Neural cell (in vitro differentiated cells): Measurements from ENCODE around the gene TOX2. TPM values are rescaled to one million over a fixed set of nuclear protein-coding genes. Genes with fewer than 3 reads are reported as not detected.

ENCODE experiments used
- H2AFZ ChIP-seq: fragments of 200-600, 300-800 bp; sonication (generic), shearing (Covaris generic); 2 replicates; pipeline ENCODE4 v1.6.0; 2014; ENCODE audit warnings: low read depth, mild to moderate bottlenecking, antibody characterized with exemption, low read length, moderate library complexity
- H3F3A ChIP-seq: fragments of 200-600 bp; shearing (Covaris generic); 2 replicates; pipeline ENCODE4 v1.6.1; 2016; ENCODE audit warnings: mild to moderate bottlenecking, moderate library complexity, mixed read lengths, antibody characterized with exemption, low read length; ENCODE audit not compliant: insufficient read depth, poor library complexity, severe bottlenecking
- H3K27ac ChIP-seq: fragments of 200-600, 300-800 bp; sonication (generic), shearing (Covaris generic); 2 replicates; pipeline ENCODE4 v1.5.1; 2014; ENCODE audit warnings: mild to moderate bottlenecking, low read length, moderate library complexity
- H3K27me3 ChIP-seq: fragments of 300-800, 200-600 bp; sonication (generic), shearing (Covaris generic); 2 replicates; pipeline ENCODE4 v1.6.0; 2014; ENCODE audit warnings: mild to moderate bottlenecking, low read depth, low read length, moderate library complexity; ENCODE audit not compliant: insufficient read depth
- H3K36me3 ChIP-seq: fragments of 300-800, 200-600 bp; sonication (generic), shearing (Covaris generic); 2 replicates; pipeline ENCODE4 v1.5.1; 2014; ENCODE audit warnings: mild to moderate bottlenecking, antibody characterized with exemption, low read length, moderate library complexity; ENCODE audit not compliant: insufficient read depth
- H3K4me2 ChIP-seq: fragments of 300-800, 200-600 bp; sonication (generic), shearing (Covaris generic); 2 replicates; pipeline ENCODE4 v1.6.0; 2014; ENCODE audit warnings: mild to moderate bottlenecking, low read length
- H3K4me3 ChIP-seq: fragments of 300-800, 200-600 bp; sonication (generic), shearing (Covaris generic); 2 replicates; pipeline ENCODE4 v1.5.1; 2014; ENCODE audit warnings: mild to moderate bottlenecking, low read length, moderate library complexity
- H3K79me2 ChIP-seq: fragments of 200-600 bp; shearing (Covaris generic); replicated peaks from 2 replicates; pipeline ENCODE4 v1.6.0; 2014; ENCODE audit warnings: mild to moderate bottlenecking, low read length, moderate library complexity; ENCODE audit not compliant: insufficient read depth
- H3K9ac ChIP-seq: fragments of 300-800, 200-600 bp; sonication (generic), shearing (Covaris generic); 2 replicates; pipeline ENCODE4 v1.6.1; 2016; ENCODE audit warnings: mild to moderate bottlenecking, low read length, mixed read lengths
- H3K9me2 ChIP-seq: fragments of 200-600 bp; shearing (Covaris generic); 2 replicates; pipeline ENCODE4 v1.6.1; 2016; ENCODE audit warnings: mild to moderate bottlenecking, low read length, mixed read lengths; ENCODE audit not compliant: insufficient read depth
- H3K9me3 ChIP-seq: fragments of 200-600, 300-800 bp; sonication (generic), shearing (Covaris generic); 2 replicates; pipeline ENCODE4 v1.6.1; 2016; ENCODE audit warnings: mild to moderate bottlenecking, mixed run types, low read length, moderate library complexity, mixed read lengths
- H4K20me1 ChIP-seq: fragments of 200-600 bp; shearing (Covaris generic); 2 replicates; pipeline ENCODE4 v1.6.1; 2016; ENCODE audit warnings: mild to moderate bottlenecking, mixed run types; ENCODE audit not compliant: insufficient read depth
- EP300 ChIP-seq: fragments of 450-650 bp; conservative IDR thresholded peaks from 2 replicates; pipeline ENCODE4 v1.6.1; 2014; ENCODE audit warnings: antibody characterized with exemption, mild to moderate bottlenecking, moderate library complexity; ENCODE audit not compliant: poor library complexity, severe bottlenecking
- EZH2 ChIP-seq: fragments of 200-600, 300-800 bp; shearing (Covaris generic), sonication (generic); IDR thresholded peaks from 2 replicates; pipeline ENCODE4 v1.6.1; 2014; ENCODE audit warnings: antibody characterized with exemption, low read length, borderline replicate concordance, mild to moderate bottlenecking; ENCODE audit not compliant: insufficient read depth, poor library complexity, severe bottlenecking
- MXI1 ChIP-seq: fragments of 450-650 bp; conservative IDR thresholded peaks from 2 replicates; pipeline ENCODE4 v1.6.1; 2014; ENCODE audit warnings: antibody characterized with exemption, mild to moderate bottlenecking; ENCODE audit not compliant: poor library complexity, severe bottlenecking
- POLR2AphosphoS5 ChIP-seq: IDR thresholded peaks from 2 replicates; pipeline ENCODE4 v1.6.1; 2012
- RAD21 ChIP-seq: fragments of 450-650 bp; conservative IDR thresholded peaks from 2 replicates; pipeline ENCODE4 v1.6.1; 2014; ENCODE audit warnings: antibody characterized with exemption, mild to moderate bottlenecking, moderate library complexity
- SMC3 ChIP-seq: fragments of 450-650 bp; conservative IDR thresholded peaks from 2 replicates; pipeline ENCODE4 v1.6.1; 2014; ENCODE audit warnings: antibody characterized with exemption, mild to moderate bottlenecking, moderate library complexity; ENCODE audit not compliant: poor library complexity
- TAF1 ChIP-seq: IDR thresholded peaks from 2 replicates; pipeline ENCODE4 v1.6.1; 2012; ENCODE audit warnings: low read depth
- polyA plus RNA-seq: library from polyadenylated mRNA; depleted of rRNA; stranded (reverse); fragments of >200 nt; gene quantifications from 2 replicates; pipeline ENCODE4 v1.2.3, GENCODE V29; 2014
- TF ChIP-seq, protein P1 (sequence below): IDR thresholded peaks from 2 replicates; pipeline ENCODE4 v1.6.1; 2012; ENCODE audit warnings: borderline replicate concordance
- TF ChIP-seq, protein P2 (sequence below): fragments of 450-650 bp; IDR thresholded peaks from 2 replicates; pipeline ENCODE4 v1.5.1; 2014; ENCODE audit warnings: antibody characterized with exemption, mild to moderate bottlenecking, moderate library complexity; ENCODE audit not compliant: poor library complexity, severe bottlenecking

TOX2 gene
- polyA plus RNA-seq, 1 donor from 2014 or later = 0.89 TPM

DNA sequence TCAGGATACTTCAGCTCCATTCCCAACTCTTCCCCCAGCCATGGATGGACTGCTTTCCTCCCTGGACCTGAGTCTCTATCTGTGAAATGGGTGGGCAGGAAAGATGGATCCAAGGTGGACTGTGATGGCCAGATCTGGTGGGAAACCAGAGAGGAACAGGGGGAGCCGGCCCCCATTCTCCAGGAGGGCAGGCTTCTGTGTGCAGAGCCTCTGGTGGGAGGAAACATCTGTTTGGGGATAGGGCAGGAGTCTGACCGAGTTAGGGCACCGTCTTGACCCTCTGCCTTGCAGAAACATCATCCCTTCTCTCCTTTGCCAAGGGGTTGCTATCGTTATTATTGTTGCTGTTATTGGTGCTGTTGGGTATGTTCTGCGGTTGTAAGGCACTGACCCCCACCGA is 91.5 kb downstream of the TOX2 start:
- Histone ChIP-seq H3K9me2 (no peaks in the 10 kb centered on the region), H2AFZ (no peak overlapping the region), H3K9me3 (no peaks in the 10 kb centered on the region), H3K27ac (no peak overlapping the region), H3K36me3 (no peaks in the 10 kb centered on the region), H3K9ac (no peak overlapping the region), H3K4me2 (no peak overlapping the region), H3K79me2 (no peaks in the 10 kb centered on the region), H3K27me3 (no peaks in the 10 kb centered on the region), H3K4me3 (no peak overlapping the region), H3F3A (no peaks in the 10 kb centered on the region), H4K20me1 (no peaks in the 10 kb centered on the region)
- no peak for TF ChIP-seq RAD21
- TF ChIP-seq, protein P1, sequence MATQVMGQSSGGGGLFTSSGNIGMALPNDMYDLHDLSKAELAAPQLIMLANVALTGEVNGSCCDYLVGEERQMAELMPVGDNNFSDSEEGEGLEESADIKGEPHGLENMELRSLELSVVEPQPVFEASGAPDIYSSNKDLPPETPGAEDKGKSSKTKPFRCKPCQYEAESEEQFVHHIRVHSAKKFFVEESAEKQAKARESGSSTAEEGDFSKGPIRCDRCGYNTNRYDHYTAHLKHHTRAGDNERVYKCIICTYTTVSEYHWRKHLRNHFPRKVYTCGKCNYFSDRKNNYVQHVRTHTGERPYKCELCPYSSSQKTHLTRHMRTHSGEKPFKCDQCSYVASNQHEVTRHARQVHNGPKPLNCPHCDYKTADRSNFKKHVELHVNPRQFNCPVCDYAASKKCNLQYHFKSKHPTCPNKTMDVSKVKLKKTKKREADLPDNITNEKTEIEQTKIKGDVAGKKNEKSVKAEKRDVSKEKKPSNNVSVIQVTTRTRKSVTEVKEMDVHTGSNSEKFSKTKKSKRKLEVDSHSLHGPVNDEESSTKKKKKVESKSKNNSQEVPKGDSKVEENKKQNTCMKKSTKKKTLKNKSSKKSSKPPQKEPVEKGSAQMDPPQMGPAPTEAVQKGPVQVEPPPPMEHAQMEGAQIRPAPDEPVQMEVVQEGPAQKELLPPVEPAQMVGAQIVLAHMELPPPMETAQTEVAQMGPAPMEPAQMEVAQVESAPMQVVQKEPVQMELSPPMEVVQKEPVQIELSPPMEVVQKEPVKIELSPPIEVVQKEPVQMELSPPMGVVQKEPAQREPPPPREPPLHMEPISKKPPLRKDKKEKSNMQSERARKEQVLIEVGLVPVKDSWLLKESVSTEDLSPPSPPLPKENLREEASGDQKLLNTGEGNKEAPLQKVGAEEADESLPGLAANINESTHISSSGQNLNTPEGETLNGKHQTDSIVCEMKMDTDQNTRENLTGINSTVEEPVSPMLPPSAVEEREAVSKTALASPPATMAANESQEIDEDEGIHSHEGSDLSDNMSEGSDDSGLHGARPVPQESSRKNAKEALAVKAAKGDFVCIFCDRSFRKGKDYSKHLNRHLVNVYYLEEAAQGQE = no peak
- TF ChIP-seq EP300 = no peak
- no peak for TF ChIP-seq TAF1
- no peak for TF ChIP-seq POLR2AphosphoS5
- TF ChIP-seq EZH2 = no peak
- no peak for TF ChIP-seq MXI1
- TF ChIP-seq, protein P2, sequence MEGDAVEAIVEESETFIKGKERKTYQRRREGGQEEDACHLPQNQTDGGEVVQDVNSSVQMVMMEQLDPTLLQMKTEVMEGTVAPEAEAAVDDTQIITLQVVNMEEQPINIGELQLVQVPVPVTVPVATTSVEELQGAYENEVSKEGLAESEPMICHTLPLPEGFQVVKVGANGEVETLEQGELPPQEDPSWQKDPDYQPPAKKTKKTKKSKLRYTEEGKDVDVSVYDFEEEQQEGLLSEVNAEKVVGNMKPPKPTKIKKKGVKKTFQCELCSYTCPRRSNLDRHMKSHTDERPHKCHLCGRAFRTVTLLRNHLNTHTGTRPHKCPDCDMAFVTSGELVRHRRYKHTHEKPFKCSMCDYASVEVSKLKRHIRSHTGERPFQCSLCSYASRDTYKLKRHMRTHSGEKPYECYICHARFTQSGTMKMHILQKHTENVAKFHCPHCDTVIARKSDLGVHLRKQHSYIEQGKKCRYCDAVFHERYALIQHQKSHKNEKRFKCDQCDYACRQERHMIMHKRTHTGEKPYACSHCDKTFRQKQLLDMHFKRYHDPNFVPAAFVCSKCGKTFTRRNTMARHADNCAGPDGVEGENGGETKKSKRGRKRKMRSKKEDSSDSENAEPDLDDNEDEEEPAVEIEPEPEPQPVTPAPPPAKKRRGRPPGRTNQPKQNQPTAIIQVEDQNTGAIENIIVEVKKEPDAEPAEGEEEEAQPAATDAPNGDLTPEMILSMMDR = no peak
- TF ChIP-seq SMC3 = no peak

DNA sequence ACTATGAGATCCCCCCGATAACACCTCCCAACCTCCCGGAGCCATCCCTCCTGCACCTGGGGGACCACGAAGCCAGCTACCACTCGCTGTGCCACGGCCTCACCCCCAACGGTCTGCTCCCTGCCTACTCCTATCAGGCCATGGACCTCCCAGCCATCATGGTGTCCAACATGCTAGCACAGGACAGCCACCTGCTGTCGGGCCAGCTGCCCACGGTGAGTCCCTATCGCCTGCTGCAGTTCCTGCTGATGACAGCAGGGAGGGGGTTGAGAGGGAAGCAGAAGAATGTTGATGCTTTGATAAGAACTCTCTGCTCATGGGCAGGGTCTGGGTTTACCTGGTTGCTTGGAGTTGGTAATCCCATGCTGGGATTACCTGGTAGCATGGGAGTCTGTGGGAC is 91.9 kb downstream of the TOX2 start:
- Histone ChIP-seq H3K9ac (no peak overlapping the region), H3K4me3 (no peak overlapping the region), H3K36me3 (no peaks in the 10 kb centered on the region), H3K4me2 (no peak overlapping the region), H4K20me1 (no peaks in the 10 kb centered on the region), H2AFZ (no peak overlapping the region), H3K27ac (no peak overlapping the region), H3K27me3 (no peaks in the 10 kb centered on the region), H3K79me2 (no peaks in the 10 kb centered on the region), H3K9me3 (no peaks in the 10 kb centered on the region), H3K9me2 (no peaks in the 10 kb centered on the region), H3F3A (no peaks in the 10 kb centered on the region)
- TF ChIP-seq, protein P2 = no peak
- TF ChIP-seq RAD21 (no peak), EP300 (no peak)
